RWPE2 (cell line): ENCODE results near the gene SUN1.

ENCODE experiments used
- ATAC-seq: fragments of 200-7000 bp; cut with Tn5 transposase; 3 replicates; pipeline ENCODE4 v1.9.1; 2021; ENCODE audit warnings: low read depth
- DNase-seq: peaks from one replicate; pipeline ENCODE4 v3.0.0-alpha.2; 2020; ENCODE audit warnings: low spot score
- H3K27ac ChIP-seq: fragments of 450-650 bp; 2 replicates; pipeline ENCODE4 v1.5.1; 2017; ENCODE audit warnings: mild to moderate bottlenecking; ENCODE audit not compliant: poor library complexity, severe bottlenecking
- H3K27me3 ChIP-seq: fragments of 250-450 bp; sonication (Bioruptor Pico); 2 replicates; pipeline ENCODE4 v1.5.1; 2021; ENCODE audit warnings: mild to moderate bottlenecking, moderate library complexity; ENCODE audit not compliant: insufficient read depth, poor library complexity, severe bottlenecking
- H3K36me3 ChIP-seq: fragments of 250-450 bp; sonication (Bioruptor Pico); 2 replicates; pipeline ENCODE4 v1.5.1; 2020; ENCODE audit warnings: low read depth, mild to moderate bottlenecking, moderate library complexity
- H3K4me1 ChIP-seq: fragments of 250-450 bp; sonication (Bioruptor Pico); 2 replicates; pipeline ENCODE4 v1.5.1; 2021; ENCODE audit warnings: mild to moderate bottlenecking, moderate library complexity; ENCODE audit not compliant: insufficient read depth, poor library complexity, severe bottlenecking
- H3K4me3 ChIP-seq: fragments of 250-450 bp; sonication (Bioruptor Pico); 2 replicates; pipeline ENCODE4 v1.5.1; 2021; ENCODE audit warnings: mild to moderate bottlenecking, moderate library complexity; ENCODE audit not compliant: severe bottlenecking
- H3K9me3 ChIP-seq: fragments of 250-450 bp; sonication (Bioruptor Pico); 2 replicates; pipeline ENCODE4 v1.5.1; 2021; ENCODE audit warnings: mild to moderate bottlenecking, moderate library complexity; ENCODE audit not compliant: severe bottlenecking
- TF ChIP-seq, protein P1 (sequence below): fragments of 450-650 bp; IDR thresholded peaks from one replicate; pipeline ENCODE4 v1.5.1; 2017; ENCODE audit warnings: mild to moderate bottlenecking, moderate library complexity; ENCODE audit not compliant: poor library complexity, severe bottlenecking

Gene SUN1

DNA sequence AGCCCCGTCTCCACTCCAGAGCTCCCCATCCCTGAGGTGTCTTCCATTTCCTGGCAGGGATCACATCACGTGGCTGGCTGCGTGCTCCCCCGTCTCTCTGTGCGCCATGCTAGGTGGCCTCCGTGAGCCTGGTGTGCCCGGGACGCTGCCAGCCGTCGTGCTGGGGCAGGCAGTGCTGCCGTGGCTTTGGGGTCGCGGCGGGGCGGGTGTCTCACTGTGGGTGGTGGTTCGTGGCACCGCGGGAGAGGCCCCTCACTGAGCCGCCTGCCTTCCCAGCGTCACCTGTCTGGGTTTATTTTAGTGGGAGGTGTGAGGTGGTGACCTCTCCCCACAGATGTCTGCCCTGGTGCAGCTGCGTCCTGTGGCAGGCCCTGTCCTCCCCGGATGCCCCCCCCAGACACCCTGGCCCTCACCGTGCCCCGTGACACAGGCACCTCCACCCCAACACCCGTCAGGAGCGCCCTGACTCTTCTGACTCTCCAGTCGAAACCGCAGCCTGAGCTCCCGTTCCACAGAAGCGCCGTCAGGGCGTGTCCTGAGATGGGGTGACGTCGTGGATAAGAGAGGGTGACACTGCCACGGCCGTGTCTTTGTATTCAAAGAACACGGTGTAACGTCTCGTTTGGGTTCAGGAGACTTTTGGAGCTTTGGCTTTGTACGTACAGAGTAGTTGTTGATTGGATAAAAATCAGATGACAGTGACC lies 62.0 kb downstream of the SUN1 start:
- ATAC-seq (no peak), DNase-seq (peak; percentile 66)
- Histone ChIP-seq H3K4me3 (no peak overlapping the region), H3K9me3 (no peaks in the 10 kb centered on the region), H3K36me3 (peaks cover 57% of the 10 kb centered on the region), H3K27ac (no peak overlapping the region), H3K4me1 (no peaks in the 10 kb centered on the region), H3K27me3 (no peaks in the 10 kb centered on the region)
- TF ChIP-seq, protein P1, sequence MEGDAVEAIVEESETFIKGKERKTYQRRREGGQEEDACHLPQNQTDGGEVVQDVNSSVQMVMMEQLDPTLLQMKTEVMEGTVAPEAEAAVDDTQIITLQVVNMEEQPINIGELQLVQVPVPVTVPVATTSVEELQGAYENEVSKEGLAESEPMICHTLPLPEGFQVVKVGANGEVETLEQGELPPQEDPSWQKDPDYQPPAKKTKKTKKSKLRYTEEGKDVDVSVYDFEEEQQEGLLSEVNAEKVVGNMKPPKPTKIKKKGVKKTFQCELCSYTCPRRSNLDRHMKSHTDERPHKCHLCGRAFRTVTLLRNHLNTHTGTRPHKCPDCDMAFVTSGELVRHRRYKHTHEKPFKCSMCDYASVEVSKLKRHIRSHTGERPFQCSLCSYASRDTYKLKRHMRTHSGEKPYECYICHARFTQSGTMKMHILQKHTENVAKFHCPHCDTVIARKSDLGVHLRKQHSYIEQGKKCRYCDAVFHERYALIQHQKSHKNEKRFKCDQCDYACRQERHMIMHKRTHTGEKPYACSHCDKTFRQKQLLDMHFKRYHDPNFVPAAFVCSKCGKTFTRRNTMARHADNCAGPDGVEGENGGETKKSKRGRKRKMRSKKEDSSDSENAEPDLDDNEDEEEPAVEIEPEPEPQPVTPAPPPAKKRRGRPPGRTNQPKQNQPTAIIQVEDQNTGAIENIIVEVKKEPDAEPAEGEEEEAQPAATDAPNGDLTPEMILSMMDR: no peak

DNA sequence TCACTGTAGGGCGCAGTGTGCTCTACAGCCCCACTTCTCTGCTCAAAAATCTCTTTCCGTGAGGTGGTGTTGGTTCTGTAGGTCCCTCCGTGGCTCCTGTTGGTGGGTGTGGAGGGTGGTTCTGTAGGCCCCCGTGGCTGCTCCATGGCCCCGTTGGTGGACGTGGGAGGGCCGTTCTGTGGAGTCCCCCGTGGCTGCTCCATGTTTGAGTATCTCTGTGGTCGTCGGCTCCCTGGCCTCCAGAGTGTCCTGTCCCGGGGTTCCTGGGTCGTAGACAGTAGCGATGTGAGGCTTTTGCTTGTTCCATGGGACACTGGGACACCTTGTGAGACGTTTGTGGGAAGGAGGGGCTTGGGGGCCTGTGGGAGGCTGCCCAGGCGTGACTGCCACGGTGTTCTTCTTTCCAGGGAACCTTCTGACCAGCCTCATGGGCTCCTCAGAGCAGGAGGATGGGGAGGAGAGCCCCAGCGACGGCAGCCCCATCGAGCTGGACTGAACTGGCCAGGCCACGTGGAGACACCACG lies 62.7 kb downstream of the SUN1 start:
- TF ChIP-seq, protein P1: no peak
- H3K27ac ChIP-seq: no peak overlapping the region
- no peaks in the 10 kb centered on the region for H3K9me3 ChIP-seq
- ATAC-seq: no peak
- H3K4me1 ChIP-seq: no peaks in the 10 kb centered on the region
- H3K4me3 ChIP-seq: no peak overlapping the region
- H3K27me3 ChIP-seq: no peaks in the 10 kb centered on the region
- peaks cover 57% of the 10 kb centered on the region for H3K36me3 ChIP-seq
- peak; percentile 53 for DNase-seq

DNA sequence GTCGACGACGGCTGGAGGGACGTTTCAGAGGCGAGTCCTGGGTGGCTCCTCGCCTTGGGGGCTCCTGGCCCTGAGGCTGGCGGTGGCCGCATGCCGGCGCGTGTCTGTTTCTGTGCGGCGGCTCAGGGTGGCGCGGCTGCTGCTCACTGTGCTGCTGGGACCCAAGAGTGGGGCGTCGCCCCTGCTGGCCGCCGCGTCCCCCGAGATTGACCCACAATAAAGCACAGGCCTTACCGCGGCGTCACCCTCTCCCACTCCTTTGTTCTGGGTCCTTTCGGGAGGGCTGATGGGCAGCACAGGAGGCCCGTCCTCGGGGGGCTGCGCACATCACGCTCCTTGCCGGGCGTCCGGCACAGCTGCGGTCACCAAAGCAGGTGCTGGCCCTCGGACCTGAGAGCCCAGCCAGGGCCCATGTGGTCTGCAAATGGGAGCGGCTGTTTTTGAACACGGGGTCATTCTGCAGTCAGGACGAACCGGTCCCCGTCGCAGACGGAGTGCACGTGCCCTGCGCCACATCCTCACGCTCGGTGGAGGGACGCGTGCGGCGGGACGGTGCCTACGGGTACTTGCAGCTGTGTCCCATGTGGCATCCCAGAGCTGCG lies 63.3 kb downstream of the SUN1 start:
- H3K4me3 ChIP-seq: no peak overlapping the region
- no peaks in the 10 kb centered on the region for H3K9me3 ChIP-seq
- peaks cover 57% of the 10 kb centered on the region for H3K36me3 ChIP-seq
- no peak overlapping the region for H3K27ac ChIP-seq
- no peak for ATAC-seq
- no peaks in the 10 kb centered on the region for H3K4me1 ChIP-seq
- no peaks in the 10 kb centered on the region for H3K27me3 ChIP-seq
- peak; percentile 62 for DNase-seq
- TF ChIP-seq, protein P1: no peak

DNA sequence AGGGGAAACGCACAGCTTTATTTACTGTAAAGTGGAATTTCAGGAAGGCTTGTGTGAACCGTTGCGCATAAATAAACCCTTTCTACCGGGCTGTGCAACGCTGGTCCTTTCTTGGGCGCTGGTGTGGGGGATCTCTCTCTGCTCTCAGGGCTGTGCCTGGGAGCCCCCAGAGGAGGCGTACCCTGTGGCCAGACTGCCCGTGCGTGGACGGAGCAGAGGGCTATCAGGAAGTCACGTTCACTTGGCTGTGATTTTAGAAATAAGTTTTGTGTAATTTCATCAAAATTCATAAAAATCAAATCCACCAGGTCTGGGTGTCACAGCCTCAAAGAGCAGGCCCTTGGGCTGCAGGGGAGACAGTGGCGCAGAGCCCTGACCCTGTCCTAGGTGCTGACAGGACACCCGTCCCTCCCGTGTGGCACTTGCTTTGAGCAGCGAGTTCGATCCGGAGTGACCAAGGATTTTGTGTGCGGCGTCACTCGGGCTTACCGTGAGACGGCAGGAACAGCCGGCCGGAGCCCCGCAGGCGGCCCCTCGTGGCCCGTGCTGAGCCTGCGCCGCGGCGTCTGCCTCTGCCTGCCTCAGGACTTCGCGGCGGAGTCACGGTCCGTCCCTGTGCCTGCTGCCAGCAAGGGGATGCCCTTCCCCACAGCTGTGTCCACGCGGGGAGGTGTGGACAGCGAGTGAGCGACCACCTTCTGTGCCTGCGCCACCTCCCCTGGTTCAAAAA lies 64.2 kb downstream of the SUN1 start:
- ATAC-seq (no peak), DNase-seq (no peak)
- Histone ChIP-seq H3K27me3 (no peaks in the 10 kb centered on the region), H3K4me3 (no peak overlapping the region), H3K9me3 (no peaks in the 10 kb centered on the region), H3K4me1 (no peaks in the 10 kb centered on the region), H3K27ac (no peak overlapping the region), H3K36me3 (peaks cover 51% of the 10 kb centered on the region)
- TF ChIP-seq, protein P1: no peak
